Adrenal gland (tissue), 12 donors: Measurements from ENCODE around the gene RBBP7. TPM values are rescaled to one million over a fixed set of nuclear protein-coding genes. Genes with fewer than 3 reads are reported as not detected.

Experiments
- DNase-seq, 7 donors: peaks; one replicate each; pipeline ENCODE4 v3.0.0-alpha.2; 2019 to 2020
- H3K27ac ChIP-seq, 5 donors: fragments of 200-600 bp; sonication (generic) in 4 of 5; 1 replicate in 3 of 5; 2 replicates in 2 of 5; pipeline versions ENCODE4 v1.5.1 to v1.8.0; 2016 to 2020; ENCODE audit warnings: mild to moderate bottlenecking in 1 of 5
- H3K27me3 ChIP-seq: fragments of 200-600 bp; 2 replicates; pipeline ENCODE4 v1.8.0; 2021
- H3K36me3 ChIP-seq, 2 donors: fragments of 200-600 bp; replicated peaks in 1 of 2; 1 replicate in 1 of 2; 2 replicates in 1 of 2; pipeline versions ENCODE4 v1.5.1 to v1.8.0; 2018 to 2022
- H3K4me1 ChIP-seq, 2 donors: fragments of 200-600 bp; replicated peaks in 1 of 2; 1 replicate in 1 of 2; 2 replicates in 1 of 2; pipeline versions ENCODE4 v1.5.1 to v1.8.0; 2018 to 2021
- H3K4me3 ChIP-seq, 4 donors: fragments of 200-600 bp; sonication (generic) in 3 of 4; one replicate each; pipeline ENCODE4 v1.5.1; 2016 to 2018
- H3K9me3 ChIP-seq, 3 donors: fragments of 200-600 bp; sonication (generic) in 1 of 3; replicated peaks in 1 of 3; 1 replicate in 2 of 3; 2 replicates in 1 of 3; pipeline versions ENCODE4 v1.5.1 to v1.8.0; 2016 to 2021
- POLR2A ChIP-seq, 2 donors: fragments of 450-650 bp; IDR thresholded peaks; one replicate each; pipeline ENCODE4 v1.6.1; 2017; ENCODE audit warnings: antibody characterized with exemption in 2 of 2, mild to moderate bottlenecking in 2 of 2, moderate library complexity in 1 of 2
- WGBS, 4 donors: extraction: QIAGEN DNeasy Blood & Tissue Kit in 2 of 4; methylation state at CpG; one replicate each; pipeline versions ENCODE4 v1.1.5 to v1.1.7; 2013 to 2017; 5-methylcytosine and 5-hydroxymethylcytosine counted together
- intact Hi-C, 2 donors: fragments of 100-400 bp; cut with DNase I; formaldehyde crosslinking; loops; one replicate each; pipeline versions ENCODE4 v1.14.1 to v1.15.0; 2022 to 2023
- polyA plus RNA-seq, 3 donors: library from polyadenylated mRNA; stranded (reverse); fragments of 200-250 nt in 2 of 3; fragments of 350-450 nt in 1 of 3; fragmentation: Illumina TruSeq in 1 of 3; extraction: RNeasy Lipid Tissue Mini Kit (QIAGEN cat#74804) in 1 of 3; gene quantifications; one replicate each; pipeline ENCODE4 v1.2.3, GENCODE V29; 2013 to 2014
- total RNA-seq, 9 donors: library from RNA; depleted of rRNA in 4 of 9; stranded (reverse); fragments of >200 nt in 4 of 9; fragments of 120-200 nt in 1 of 9; fragmentation: NEBNext Ultra II Directional in 1 of 9; extraction: Animal tissue kit (Norgen Biotek cat#: 25700) in 1 of 9; gene quantifications; one replicate each; pipeline versions ENCODE4 v1.1.0 to v1.2.4, GENCODE V29; 2013 to 2023
- TF ChIP-seq, protein P1 (sequence below), 6 experiments: fragments of 450-650 bp in 4 of 6; fragments of 200-600 bp in 2 of 6; sonication (generic) in 1 of 6; IDR thresholded peaks; 1 replicate in 5 of 6; 2 replicates in 1 of 6; pipeline versions ENCODE4 v1.5.1 to v1.8.0; 2016 to 2021; ENCODE audit warnings: antibody characterized with exemption in 6 of 6, mild to moderate bottlenecking in 2 of 6, moderate library complexity in 1 of 6
- donor health status: healthy with polysubstance abuse.
- donor health status: Bipolar disorder and iron deficiency.
- donor health status: DM: yes; HTN: yes; CAD: no.
- donor health status: DM: no; HTN: no; CAD: no.
- donor health status: DM: no; HTN: no; CAD: no.
- donor health status: DM: yes; HTN: yes; CAD: no.

RBBP7 gene
- total and polyA plus RNA-seq, 12 donors = 175 to 1,639 (median 303) TPM

DNA sequence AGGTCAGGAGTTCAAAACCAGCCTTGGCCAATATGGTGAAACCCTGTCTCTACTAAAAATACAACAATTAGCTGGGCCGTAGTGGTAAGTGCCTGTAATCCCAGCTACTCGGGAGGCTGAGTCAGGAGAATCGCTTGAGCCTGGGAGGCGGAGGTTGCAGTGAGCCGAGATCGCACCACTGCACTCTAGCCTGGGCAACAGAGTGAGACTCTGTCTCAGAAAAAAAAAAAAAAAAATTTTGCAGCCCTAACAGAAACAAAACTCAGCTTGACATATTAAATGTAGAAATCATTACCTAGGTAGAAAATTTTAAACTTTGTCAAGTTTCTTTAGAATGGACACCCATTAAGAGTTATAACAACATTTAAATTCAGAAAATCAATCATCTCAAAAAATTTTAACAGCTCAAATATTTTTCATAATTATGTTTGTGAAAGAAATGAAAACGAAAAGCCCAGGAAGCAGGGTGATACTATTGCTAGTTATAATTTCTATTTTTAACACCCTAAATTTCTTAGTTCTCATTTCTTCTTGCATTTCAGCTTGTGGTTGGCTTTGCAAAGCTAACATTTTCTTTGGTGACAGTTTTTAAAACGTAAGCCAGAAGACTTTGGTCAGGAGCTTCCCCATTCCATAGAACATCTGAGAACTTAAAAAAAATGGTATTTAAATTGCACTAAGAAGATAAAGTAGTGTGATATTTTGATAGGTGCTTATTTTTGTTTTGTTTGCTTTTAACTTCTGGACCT is 33.3 kb upstream of the RBBP7 start:
- WGBS, 4 donors = 70 to 76% (median 71%) methylated on average over 8 of the region's 8 CpGs
- no peaks in the 10 kb centered on the region for H3K9me3 ChIP-seq
- H3K4me3 ChIP-seq = no peak overlapping the region

DNA sequence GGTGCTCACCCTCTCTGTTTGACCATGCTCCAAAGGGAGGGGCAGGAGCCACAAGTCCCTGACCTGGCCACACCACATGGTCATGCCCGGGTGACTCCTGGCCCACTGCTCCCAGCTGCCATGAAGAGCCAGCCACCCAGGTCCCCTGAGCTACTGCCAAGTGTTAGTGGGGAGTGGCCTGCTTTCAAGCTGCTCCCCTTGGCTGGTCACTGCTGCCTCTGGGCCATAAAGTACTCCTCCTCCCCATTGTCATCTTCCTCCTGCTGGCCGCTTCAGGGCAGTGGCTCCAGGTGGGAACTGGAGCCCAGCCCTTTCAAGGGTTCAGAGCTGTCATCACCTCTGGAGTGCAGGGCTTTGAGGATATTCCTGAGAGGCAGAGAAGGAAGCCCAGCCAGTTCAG is 27.3 kb upstream of the RBBP7 start:
- DNase-seq = no peak
- Histone ChIP-seq H3K36me3 (no peaks in the 10 kb centered on the region), H3K4me3 (no peak overlapping the region), H3K4me1 (no peaks in the 10 kb centered on the region), H3K27me3 (peaks cover 4% of the 10 kb centered on the region), H3K9me3 (no peaks in the 10 kb centered on the region), H3K27ac (no peak overlapping the region)
- intact Hi-C loops = no loop called here
- WGBS, 4 donors = 90 to 96% methylated on average over 2 of the region's 2 CpGs; no CpG with 5 or more reads in 2 of the 4 donors
- TF ChIP-seq, protein P1, sequence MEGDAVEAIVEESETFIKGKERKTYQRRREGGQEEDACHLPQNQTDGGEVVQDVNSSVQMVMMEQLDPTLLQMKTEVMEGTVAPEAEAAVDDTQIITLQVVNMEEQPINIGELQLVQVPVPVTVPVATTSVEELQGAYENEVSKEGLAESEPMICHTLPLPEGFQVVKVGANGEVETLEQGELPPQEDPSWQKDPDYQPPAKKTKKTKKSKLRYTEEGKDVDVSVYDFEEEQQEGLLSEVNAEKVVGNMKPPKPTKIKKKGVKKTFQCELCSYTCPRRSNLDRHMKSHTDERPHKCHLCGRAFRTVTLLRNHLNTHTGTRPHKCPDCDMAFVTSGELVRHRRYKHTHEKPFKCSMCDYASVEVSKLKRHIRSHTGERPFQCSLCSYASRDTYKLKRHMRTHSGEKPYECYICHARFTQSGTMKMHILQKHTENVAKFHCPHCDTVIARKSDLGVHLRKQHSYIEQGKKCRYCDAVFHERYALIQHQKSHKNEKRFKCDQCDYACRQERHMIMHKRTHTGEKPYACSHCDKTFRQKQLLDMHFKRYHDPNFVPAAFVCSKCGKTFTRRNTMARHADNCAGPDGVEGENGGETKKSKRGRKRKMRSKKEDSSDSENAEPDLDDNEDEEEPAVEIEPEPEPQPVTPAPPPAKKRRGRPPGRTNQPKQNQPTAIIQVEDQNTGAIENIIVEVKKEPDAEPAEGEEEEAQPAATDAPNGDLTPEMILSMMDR (IDR thresholded peaks at IDR 0.05) = no peak
- no peak for TF ChIP-seq POLR2A (IDR thresholded peaks at IDR 0.05)

More for the DNA sequence above, 33.3 kb upstream of the RBBP7 start:
- TF ChIP-seq, protein P1 (IDR thresholded peaks at IDR 0.05) = no peak
- TF ChIP-seq POLR2A (IDR thresholded peaks at IDR 0.05) = no peak
- Histone ChIP-seq H3K4me1 (no peaks in the 10 kb centered on the region), H3K27ac (no peak overlapping the region), H3K27me3 (peaks cover 11% of the 10 kb centered on the region), H3K36me3 (no peaks in the 10 kb centered on the region)
- intact Hi-C loops = no loop called here
- no peak for DNase-seq

DNA sequence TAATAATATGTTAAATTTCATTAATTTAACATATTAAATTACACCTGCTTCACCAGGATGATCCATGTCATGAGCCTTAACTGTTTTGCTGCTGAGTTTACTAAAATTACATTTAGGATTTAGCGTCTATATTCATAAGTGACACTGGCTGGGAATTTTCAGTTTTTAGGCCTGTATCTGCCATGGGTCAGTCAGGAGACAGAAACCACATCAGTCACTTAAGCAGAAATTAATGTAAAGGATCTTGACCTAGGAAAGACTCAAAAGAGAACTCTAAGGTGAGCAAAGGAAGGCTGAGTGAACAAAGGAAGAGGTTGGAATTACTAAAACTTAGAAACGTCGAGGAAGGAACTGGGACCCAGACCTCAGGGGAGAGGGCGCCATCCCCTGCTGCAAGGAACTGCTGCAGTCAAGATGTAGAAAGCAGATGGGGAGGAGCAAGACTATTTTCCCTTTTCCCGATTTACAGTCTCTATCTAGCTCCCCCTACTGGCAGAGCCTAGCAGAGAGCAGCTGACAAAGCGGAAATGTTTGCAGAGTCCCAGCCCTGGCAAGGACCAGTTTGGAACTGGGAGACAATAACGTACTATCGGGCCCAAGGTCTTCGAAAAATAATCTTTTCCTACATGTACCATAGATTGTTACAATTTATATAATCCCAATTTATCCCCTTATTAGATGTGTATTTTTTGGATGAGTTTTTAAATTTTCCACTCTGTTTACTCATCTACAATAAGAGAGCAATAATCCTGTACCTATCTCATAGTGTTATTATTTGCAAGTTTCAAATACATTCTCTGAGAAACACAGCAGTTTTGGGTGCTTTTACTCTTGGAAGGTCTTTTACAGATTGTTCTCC is 22.6 kb upstream of the RBBP7 start:
- peaks cover 3% of the 10 kb centered on the region for H3K27me3 ChIP-seq
- intact Hi-C loops = no loop called here
- no peaks in the 10 kb centered on the region for H3K36me3 ChIP-seq
- TF ChIP-seq, protein P1 (IDR thresholded peaks at IDR 0.05) = peak; percentile 67 to 86 (median 73)
- TF ChIP-seq POLR2A (IDR thresholded peaks at IDR 0.05) = no peak
- no peak overlapping the region for H3K27ac ChIP-seq
- 12 to 14% (median 13%) methylated on average over 9 of the region's 9 CpGs for WGBS, 4 donors
- H3K9me3 ChIP-seq = no peaks in the 10 kb centered on the region
- no peak overlapping the region for H3K4me3 ChIP-seq
- H3K4me1 ChIP-seq = no peaks in the 10 kb centered on the region
- peak; percentile 69 to 85 (median 76) for DNase-seq

DNA sequence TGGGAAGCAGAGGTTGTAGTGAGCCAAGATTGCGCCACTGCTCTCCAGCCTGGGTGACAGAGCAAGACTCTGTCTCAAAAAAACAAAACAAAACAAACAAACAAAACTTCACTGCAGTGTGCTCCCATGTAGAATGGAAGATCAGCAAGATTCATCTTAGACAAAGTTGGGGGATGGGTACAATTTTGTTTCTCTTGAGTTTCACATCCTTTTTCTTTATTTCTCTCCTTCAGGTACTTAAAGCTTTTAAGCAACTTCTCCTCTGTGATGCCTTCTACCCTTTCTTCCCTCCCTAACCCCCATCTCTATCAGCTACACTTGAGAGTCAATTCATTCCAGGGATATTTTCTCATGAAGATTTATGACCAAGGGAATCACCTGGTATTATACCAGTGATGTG is 15.5 kb upstream of the RBBP7 start:
- Histone ChIP-seq H3K4me1 (no peaks in the 10 kb centered on the region), H3K4me3 (no peak overlapping the region), H3K27ac (no peak overlapping the region), H3K27me3 (peaks cover 9% of the 10 kb centered on the region), H3K9me3 (no peaks in the 10 kb centered on the region), H3K36me3 (no peaks in the 10 kb centered on the region)
- intact Hi-C loops = loop anchor here (5.0 to 10.0 kb wide), 2 partner anchors 157 to 159 kb away; no protein-coding TSS in a partner anchor
- WGBS, 4 donors = 83 to 90% (median 86%) methylated on average over 1 of the region's 1 CpG
- DNase-seq = no peak
- no peak for TF ChIP-seq POLR2A (IDR thresholded peaks at IDR 0.05)
- TF ChIP-seq, protein P1 (IDR thresholded peaks at IDR 0.05) = no peak
